Neural cell (in vitro differentiated cells): Measurements from ENCODE around the gene OTOP2. TPM values are rescaled to one million over a fixed set of nuclear protein-coding genes. Genes with fewer than 3 reads are reported as not detected.

Experiments used
- H2AFZ ChIP-seq: fragments of 200-600, 300-800 bp; sonication (generic), shearing (Covaris generic); 2 replicates; pipeline ENCODE4 v1.6.0; 2014; ENCODE audit warnings: low read depth, mild to moderate bottlenecking, antibody characterized with exemption, low read length, moderate library complexity
- H3F3A ChIP-seq: fragments of 200-600 bp; shearing (Covaris generic); 2 replicates; pipeline ENCODE4 v1.6.1; 2016; ENCODE audit warnings: mild to moderate bottlenecking, moderate library complexity, mixed read lengths, antibody characterized with exemption, low read length; ENCODE audit not compliant: insufficient read depth, poor library complexity, severe bottlenecking
- H3K27ac ChIP-seq: fragments of 200-600, 300-800 bp; sonication (generic), shearing (Covaris generic); 2 replicates; pipeline ENCODE4 v1.5.1; 2014; ENCODE audit warnings: mild to moderate bottlenecking, low read length, moderate library complexity
- H3K27me3 ChIP-seq: fragments of 300-800, 200-600 bp; sonication (generic), shearing (Covaris generic); 2 replicates; pipeline ENCODE4 v1.6.0; 2014; ENCODE audit warnings: mild to moderate bottlenecking, low read depth, low read length, moderate library complexity; ENCODE audit not compliant: insufficient read depth
- H3K36me3 ChIP-seq: fragments of 300-800, 200-600 bp; sonication (generic), shearing (Covaris generic); 2 replicates; pipeline ENCODE4 v1.5.1; 2014; ENCODE audit warnings: mild to moderate bottlenecking, antibody characterized with exemption, low read length, moderate library complexity; ENCODE audit not compliant: insufficient read depth
- H3K4me2 ChIP-seq: fragments of 300-800, 200-600 bp; sonication (generic), shearing (Covaris generic); 2 replicates; pipeline ENCODE4 v1.6.0; 2014; ENCODE audit warnings: mild to moderate bottlenecking, low read length
- H3K4me3 ChIP-seq: fragments of 300-800, 200-600 bp; sonication (generic), shearing (Covaris generic); 2 replicates; pipeline ENCODE4 v1.5.1; 2014; ENCODE audit warnings: mild to moderate bottlenecking, low read length, moderate library complexity
- H3K79me2 ChIP-seq: fragments of 200-600 bp; shearing (Covaris generic); replicated peaks from 2 replicates; pipeline ENCODE4 v1.6.0; 2014; ENCODE audit warnings: mild to moderate bottlenecking, low read length, moderate library complexity; ENCODE audit not compliant: insufficient read depth
- H3K9ac ChIP-seq: fragments of 300-800, 200-600 bp; sonication (generic), shearing (Covaris generic); 2 replicates; pipeline ENCODE4 v1.6.1; 2016; ENCODE audit warnings: mild to moderate bottlenecking, low read length, mixed read lengths
- H3K9me2 ChIP-seq: fragments of 200-600 bp; shearing (Covaris generic); 2 replicates; pipeline ENCODE4 v1.6.1; 2016; ENCODE audit warnings: mild to moderate bottlenecking, low read length, mixed read lengths; ENCODE audit not compliant: insufficient read depth
- H3K9me3 ChIP-seq: fragments of 200-600, 300-800 bp; sonication (generic), shearing (Covaris generic); 2 replicates; pipeline ENCODE4 v1.6.1; 2016; ENCODE audit warnings: mild to moderate bottlenecking, mixed run types, low read length, moderate library complexity, mixed read lengths
- H4K20me1 ChIP-seq: fragments of 200-600 bp; shearing (Covaris generic); 2 replicates; pipeline ENCODE4 v1.6.1; 2016; ENCODE audit warnings: mild to moderate bottlenecking, mixed run types; ENCODE audit not compliant: insufficient read depth
- CTCF ChIP-seq: fragments of 450-650 bp; IDR thresholded peaks from 2 replicates; pipeline ENCODE4 v1.5.1; 2014; ENCODE audit warnings: antibody characterized with exemption, mild to moderate bottlenecking, moderate library complexity; ENCODE audit not compliant: poor library complexity, severe bottlenecking
- EP300 ChIP-seq: fragments of 450-650 bp; conservative IDR thresholded peaks from 2 replicates; pipeline ENCODE4 v1.6.1; 2014; ENCODE audit warnings: antibody characterized with exemption, mild to moderate bottlenecking, moderate library complexity; ENCODE audit not compliant: poor library complexity, severe bottlenecking
- EZH2 ChIP-seq: fragments of 200-600, 300-800 bp; shearing (Covaris generic), sonication (generic); IDR thresholded peaks from 2 replicates; pipeline ENCODE4 v1.6.1; 2014; ENCODE audit warnings: antibody characterized with exemption, low read length, borderline replicate concordance, mild to moderate bottlenecking; ENCODE audit not compliant: insufficient read depth, poor library complexity, severe bottlenecking
- MXI1 ChIP-seq: fragments of 450-650 bp; conservative IDR thresholded peaks from 2 replicates; pipeline ENCODE4 v1.6.1; 2014; ENCODE audit warnings: antibody characterized with exemption, mild to moderate bottlenecking; ENCODE audit not compliant: poor library complexity, severe bottlenecking
- POLR2AphosphoS5 ChIP-seq: IDR thresholded peaks from 2 replicates; pipeline ENCODE4 v1.6.1; 2012
- RAD21 ChIP-seq: fragments of 450-650 bp; conservative IDR thresholded peaks from 2 replicates; pipeline ENCODE4 v1.6.1; 2014; ENCODE audit warnings: antibody characterized with exemption, mild to moderate bottlenecking, moderate library complexity
- REST ChIP-seq: IDR thresholded peaks from 2 replicates; pipeline ENCODE4 v1.6.1; 2012; ENCODE audit warnings: borderline replicate concordance
- SMC3 ChIP-seq: fragments of 450-650 bp; conservative IDR thresholded peaks from 2 replicates; pipeline ENCODE4 v1.6.1; 2014; ENCODE audit warnings: antibody characterized with exemption, mild to moderate bottlenecking, moderate library complexity; ENCODE audit not compliant: poor library complexity
- TAF1 ChIP-seq: IDR thresholded peaks from 2 replicates; pipeline ENCODE4 v1.6.1; 2012; ENCODE audit warnings: low read depth
- polyA plus RNA-seq: library from polyadenylated mRNA; depleted of rRNA; stranded (reverse); fragments of >200 nt; gene quantifications from 2 replicates; pipeline ENCODE4 v1.2.3, GENCODE V29; 2014

Gene OTOP2
- polyA plus RNA-seq, 1 donor from 2014 or later = not detected

GRCh38 chr17:74963656-74964055, 39.6 kb downstream of the OTOP2 start:
- Histone ChIP-seq H3K9me2 (no peaks in the 10 kb centered on the region), H3K4me3 (no peak overlapping the region), H4K20me1 (no peaks in the 10 kb centered on the region), H3K79me2 (no peaks in the 10 kb centered on the region), H3F3A (no peaks in the 10 kb centered on the region), H3K27ac (no peak overlapping the region), H3K4me2 (no peak overlapping the region), H3K27me3 (no peaks in the 10 kb centered on the region), H3K9me3 (no peaks in the 10 kb centered on the region), H3K9ac (no peak overlapping the region), H2AFZ (no peak overlapping the region), H3K36me3 (no peaks in the 10 kb centered on the region)
- no peak for TF ChIP-seq POLR2AphosphoS5
- TF ChIP-seq TAF1 = no peak
- no peak for TF ChIP-seq SMC3
- TF ChIP-seq EZH2 = no peak
- TF ChIP-seq RAD21 = no peak
- TF ChIP-seq EP300 = no peak
- no peak for TF ChIP-seq CTCF
- no peak for TF ChIP-seq MXI1
- no peak for TF ChIP-seq REST

GRCh38 chr17:74964246-74964761, 40.2 kb downstream of the OTOP2 start:
- Histone ChIP-seq H3K9ac (no peak overlapping the region), H3F3A (no peaks in the 10 kb centered on the region)

More at GRCh38 chr17:74964246-74964761, 40.2 kb downstream of the OTOP2 start:
- H3K27me3 ChIP-seq = no peaks in the 10 kb centered on the region
- no peaks in the 10 kb centered on the region for H4K20me1 ChIP-seq
- H3K9me2 ChIP-seq = no peaks in the 10 kb centered on the region
- no peak overlapping the region for H3K4me2 ChIP-seq
- no peaks in the 10 kb centered on the region for H3K79me2 ChIP-seq
- H3K9me3 ChIP-seq = no peaks in the 10 kb centered on the region
- H3K36me3 ChIP-seq = no peaks in the 10 kb centered on the region
- TF ChIP-seq EZH2 (no peak), CTCF (no peak), TAF1 (no peak), MXI1 (no peak)
- H3K27ac ChIP-seq = no peak overlapping the region
- H3K4me3 ChIP-seq = no peak overlapping the region
- no peak overlapping the region for H2AFZ ChIP-seq
